ENCODE measurements around the gene SMAD2.

The SMAD2 gene

DNA sequence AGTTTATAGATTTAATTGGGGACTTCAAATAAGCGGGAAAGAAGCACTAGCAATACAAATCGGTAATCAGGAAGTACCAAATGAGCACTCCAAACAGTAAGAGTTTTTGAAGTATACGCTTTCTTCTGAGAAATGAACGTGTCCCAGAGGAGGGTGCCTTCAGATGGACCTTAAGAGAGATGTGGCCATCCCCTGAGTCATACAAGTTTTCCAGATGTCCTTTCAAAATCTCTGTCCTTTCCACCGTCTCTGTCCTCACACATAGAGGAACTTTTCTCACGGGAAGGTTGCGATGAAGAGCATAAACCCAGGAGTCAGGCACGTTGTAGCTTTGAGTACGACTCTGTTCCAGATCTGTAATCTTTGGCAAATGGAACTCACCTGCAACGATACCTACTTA is 1.7 kb upstream of the SMAD2 start:
- no peak for DNase-seq

DNA sequence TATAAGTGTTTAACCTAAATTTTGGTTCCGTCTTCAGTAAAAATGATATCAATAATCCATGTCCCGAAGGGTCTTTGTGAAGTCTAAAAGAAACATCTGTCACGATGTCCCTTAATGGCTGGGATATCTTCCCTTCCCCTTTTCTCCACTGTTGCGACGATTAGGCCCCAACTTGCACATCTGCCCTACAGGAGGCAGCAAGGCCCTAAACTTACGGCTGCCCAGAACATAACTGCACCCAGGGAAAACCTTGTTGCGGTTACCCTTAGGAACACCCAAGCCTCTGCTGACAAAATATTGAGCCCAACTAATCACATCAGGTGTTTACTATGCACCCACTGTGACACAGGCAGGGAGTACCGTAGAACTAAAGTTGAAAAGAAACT is 1.3 kb upstream of the SMAD2 start:
- DNase-seq: peak in 4 of 51 donors; percentile 13 to 57 (median 28)

DNA sequence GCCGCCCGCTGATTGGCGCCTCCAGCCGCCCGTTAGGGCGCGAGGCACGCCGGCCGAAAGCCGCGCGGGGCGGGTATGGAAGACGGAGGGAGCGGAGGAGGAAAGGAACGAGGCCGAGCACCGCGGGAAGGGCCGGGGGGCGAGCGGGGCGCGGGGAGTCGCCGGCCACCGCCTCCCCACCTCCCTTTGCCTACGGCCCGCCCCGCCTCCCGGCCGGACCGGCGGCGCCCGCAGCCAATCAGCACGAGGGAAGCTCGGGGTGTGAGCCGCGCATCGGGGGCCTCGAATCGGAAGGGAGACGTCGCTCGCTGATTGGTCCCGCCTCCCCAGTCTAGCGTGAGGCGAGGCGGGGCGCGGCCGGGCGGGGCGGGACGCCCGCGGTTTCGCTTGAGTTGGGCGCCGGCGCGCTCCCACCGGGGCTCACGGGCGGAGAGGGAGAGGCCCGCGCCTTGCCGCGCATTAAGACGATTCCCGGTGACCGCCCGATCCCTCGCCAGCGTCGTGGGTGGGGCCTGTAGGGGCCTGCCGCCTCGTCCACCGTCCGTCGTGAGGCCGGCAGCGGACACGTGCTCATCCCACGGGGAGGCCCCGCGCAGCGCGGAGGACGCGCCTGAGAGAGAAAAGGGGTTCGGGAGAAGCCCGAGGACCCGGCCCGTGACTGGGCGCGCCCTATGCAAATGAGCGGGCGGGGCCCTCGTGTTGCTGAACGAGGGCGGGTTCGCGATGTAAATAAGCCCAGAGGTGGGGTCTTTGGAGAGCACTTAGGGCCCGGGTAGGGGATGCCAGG is 665 bp upstream of the SMAD2 start:
- DNase-seq: peak; percentile 51 to 98 (median 94)

DNA sequence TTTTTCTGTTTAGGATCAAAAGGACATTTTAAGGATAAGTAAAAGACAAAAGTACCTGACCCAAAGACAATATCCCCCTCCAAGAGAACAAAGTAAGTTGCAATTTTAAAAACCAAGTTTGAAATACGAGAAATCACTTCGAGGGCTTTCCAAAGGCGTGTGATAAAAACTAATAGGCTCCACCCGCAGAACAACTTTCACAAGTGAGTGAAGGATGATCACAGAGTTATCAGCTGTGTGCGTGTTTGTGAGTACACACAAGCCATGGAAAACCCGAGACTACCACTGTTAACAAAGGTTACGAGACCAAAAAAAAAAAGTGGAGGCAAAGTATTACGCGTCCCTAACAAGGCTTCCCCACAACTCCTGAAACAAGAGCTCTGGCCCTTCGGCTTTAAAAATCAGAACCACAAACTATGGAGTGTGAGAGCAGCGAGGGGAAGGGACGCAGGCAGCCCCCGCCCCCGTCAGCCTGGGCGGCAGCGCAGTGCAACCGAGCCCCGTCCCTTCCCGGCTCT is 719 bp downstream of the SMAD2 start:
- peak in 1 of 51 donors; percentile 54 for DNase-seq

DNA sequence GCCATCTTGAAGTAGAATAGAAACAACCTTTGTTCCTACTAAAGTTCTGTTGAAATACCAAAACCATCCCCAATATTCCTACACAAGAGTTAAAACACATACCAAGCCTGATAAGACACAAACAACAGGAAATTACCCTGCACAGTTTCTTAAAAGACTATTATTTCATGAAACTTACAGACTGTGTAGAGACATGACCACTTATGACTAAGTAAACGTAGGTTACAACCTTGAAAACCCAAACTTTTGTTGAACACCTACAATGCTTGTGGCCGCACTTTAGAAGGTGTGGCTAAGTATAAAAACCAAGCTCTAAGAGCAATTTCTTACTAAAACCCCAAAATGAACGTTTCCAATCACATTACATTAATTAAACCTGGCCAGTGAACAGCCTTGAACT is 2.0 kb downstream of the SMAD2 start:
- no peak for DNase-seq

DNA sequence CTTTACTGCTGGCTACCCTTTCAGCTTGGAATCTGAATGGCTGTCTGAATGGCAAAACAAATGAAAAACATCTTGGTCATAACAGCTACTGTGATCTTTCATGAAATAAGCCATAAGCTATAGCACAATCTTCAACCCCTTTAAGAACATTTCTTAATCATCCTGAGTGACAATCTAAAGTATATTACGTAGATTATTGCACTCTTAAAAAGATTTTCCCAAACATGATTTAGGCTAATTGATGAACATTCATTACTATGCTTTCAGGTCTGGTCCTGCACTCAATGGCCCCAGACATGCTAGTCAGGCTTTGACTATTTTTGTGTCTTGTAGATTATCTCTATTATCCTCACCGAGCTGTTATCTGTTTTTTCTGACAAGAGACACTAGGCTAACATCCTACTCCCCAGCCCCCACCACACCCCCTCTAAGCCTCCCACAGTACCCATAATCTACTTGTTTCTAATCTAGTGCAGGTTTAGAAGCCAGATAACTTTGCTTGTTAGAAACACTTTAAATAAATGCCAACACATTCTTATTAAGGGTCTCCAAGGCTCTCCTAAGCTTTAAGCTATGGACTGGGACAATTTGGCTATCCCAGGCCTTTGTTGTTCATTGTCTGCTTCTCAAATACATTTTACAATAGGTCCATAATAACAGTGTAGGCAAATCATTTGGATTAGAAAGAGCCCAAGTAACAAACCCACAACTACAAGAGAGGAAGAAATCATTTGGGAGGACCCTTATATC is 4.2 kb downstream of the SMAD2 start:
- DNase-seq: no peak

DNA sequence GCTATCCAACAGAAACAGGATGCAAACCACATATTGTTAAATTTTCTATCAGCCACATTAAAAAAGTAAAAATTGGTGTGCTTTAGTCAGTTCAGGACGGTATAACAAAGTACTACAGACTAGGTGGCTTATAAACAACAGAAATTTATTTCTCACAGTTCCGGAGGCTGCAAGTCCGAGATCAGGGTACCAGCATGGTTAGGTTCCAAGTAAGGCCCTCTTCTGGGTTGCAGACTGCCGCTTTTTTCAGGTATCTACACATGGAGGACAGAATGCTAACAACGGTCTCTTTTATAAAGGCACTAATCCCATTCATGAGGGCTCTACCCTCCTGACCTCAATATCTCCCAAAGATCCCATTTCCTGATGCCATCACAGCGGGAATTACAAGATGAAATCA is 10.5 kb downstream of the SMAD2 start:
- DNase-seq: no peak

DNA sequence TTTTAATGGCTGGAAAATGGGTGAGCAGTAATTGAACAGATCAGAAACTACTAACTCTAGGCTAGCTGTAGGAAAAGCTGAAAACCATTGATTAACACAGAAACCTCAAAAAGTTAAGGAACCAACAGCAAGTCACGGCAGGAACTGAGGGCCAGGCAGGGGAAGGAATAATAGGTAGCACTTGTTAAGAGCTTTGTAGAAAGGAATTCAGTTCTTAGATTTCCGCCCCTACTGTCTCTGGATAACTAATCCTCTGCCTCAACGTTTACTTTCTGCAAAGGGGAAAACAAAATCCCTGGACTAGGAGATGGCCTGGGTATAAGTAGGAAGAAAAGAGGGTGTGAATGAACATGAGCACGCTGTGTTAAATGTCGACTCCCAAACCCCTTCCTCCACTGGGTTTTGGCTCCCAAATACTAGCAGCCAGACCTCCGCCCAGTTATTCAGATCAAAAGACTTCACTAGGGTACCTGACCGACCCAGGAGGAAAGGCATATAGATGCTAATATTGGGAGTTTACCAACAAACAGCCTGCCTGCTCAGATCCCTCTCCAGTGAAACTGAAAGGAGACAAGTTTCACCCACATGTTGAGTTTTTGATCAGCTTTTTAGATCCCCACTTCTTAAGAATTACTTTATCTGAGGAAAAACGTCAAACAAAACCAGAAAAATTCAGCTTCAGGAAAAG is 12.4 kb downstream of the SMAD2 start:
- no peak for DNase-seq

DNA sequence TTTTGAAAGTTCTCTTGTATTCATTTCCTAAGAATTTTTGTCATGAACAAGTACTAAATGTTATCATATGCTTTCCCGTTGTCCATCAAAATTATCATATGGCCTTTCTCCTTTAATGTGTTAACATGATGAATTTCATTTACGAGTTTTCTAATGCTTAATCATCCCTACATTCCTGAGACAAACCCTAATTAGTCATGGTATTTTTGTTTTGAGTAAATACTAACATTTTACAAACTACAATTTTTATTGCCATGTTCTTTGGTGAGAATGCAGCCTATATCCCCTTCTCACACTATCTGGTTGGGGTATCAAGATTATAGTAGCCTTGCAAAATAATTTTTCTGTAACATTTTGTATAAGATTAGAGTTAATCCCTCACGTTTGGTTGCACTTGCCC is 14.5 kb downstream of the SMAD2 start:
- DNase-seq: no peak

DNA sequence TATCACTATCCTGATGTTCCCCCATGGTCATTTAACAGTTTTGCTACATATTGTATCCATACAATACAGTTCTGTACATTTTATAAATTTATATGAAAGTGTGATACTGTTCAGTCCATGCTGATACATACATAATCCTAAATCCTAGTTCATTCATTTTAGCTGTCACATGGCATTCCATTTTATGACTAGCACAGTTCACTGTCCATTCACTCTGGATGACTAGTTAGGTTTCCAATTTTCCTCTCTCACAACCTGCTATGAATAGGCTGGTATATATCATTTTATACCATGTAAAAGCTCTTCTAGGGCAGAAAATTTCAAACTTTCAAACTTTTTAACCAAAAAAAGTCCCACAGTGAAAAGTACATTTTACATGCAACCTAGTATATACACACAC is 15.2 kb downstream of the SMAD2 start:
- DNase-seq: no peak

DNA sequence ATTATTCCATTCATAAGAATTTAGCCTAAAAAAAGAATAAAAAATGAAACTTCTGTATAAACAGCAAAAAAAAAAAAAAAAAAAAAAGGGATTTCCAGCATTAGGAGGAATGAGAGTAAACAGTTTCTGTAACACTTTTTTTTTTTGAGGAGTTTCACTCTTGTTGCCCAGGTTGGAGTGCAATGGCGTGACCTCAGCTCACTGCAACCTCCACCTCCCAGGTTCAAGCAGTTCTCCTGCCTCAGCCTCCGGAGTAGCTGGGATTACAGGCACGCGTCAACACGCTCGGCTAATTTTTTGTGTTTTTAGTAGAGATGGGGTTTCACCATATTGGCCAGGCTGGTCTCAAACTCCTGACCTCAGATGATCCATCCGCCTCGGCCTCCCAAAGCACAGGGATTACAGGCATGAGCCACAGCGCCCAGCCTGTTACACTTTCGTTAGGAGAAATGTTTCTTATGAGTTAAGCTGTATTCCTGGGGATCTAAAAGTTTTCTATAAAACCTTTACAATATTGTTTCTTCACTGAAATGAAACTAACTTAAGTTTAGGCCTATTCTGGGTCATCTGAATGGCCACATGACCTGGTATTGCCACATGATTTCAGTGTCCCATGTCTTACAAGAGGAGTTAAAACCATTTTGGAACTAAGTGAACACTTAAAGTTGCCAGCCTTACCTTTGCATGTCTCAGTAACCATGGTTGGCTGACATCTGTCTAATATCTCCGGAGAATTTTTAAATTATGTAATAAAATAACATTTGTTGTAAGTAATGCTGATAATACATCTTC is 17.5 kb downstream of the SMAD2 start:
- DNase-seq: no peak

DNA sequence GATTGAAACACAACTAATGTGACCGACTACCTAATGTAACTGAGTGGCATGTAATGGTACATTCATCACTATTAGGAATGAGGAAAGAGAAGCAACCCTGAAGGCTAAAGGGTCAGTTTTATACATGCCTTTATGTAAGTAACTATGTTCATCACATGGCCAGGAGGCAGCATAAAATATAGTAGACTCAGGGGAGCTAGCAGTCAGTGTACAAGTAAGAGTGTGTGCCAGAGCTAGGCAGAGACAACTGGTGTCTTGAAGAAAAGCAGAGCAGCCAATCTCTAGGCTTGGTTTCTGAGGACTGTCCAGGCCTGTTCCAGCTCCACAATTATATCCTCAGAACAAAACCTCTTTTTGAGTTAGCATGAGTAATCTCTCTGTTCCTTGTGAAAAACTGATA is 18.1 kb downstream of the SMAD2 start:
- DNase-seq: peak in 18 of 51 donors; percentile 5 to 66 (median 18)

DNA sequence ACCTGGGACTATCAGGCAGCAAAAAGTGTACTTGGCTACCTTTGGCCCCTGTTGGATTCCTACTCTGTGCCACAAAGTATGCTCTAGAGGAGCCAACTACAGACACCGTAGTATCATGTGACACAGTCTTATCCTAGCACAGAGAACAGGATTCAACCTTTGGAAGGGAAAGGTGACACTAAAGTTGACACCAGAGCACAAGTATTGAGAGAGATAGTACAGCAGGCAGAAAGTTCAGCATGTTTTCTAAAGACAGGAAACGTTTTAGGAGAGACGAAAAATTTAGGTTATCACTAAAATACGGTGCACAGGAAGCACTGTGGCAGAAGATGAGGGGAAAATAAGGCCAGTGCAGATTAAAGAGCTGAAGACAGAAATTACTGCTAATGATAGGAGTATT is 18.6 kb downstream of the SMAD2 start:
- DNase-seq: no peak

DNA sequence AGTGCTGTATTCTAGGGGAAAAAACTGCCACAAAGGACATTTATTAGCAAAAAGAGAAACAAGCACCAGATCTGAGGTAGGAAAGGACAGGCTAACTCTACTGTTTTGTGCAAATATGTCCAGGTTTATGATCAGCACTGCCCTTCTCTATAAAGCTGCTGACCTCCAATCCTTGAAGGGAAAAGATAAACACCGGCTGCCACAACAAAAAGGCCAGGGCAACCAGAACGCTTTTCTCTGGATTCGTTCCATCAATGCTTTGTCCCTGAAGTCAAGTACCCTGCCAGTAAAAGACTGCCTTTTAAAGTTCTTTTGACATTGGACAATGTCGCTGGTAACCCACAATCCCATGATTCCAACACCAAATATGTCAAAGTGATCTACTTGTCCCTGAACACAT is 21.0 kb downstream of the SMAD2 start:
- no peak for DNase-seq

DNA sequence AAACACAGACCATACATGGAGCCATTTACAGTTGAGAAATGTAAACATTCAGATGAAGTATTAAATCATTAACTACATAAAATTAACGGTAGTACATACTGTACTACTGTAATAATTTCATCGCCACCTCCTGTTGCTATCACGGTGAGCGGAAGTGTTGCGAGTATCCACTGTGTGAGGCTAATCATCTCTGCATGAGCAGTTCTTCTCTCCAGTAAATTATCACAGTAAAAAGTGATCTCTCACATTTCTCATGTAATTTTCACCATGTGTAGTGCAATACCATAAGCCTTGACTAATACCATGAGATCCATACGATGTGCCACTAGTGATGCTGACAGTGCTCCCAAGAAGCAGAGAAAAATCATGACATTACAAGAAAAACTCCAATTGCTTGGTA is 21.9 kb downstream of the SMAD2 start:
- no peak for DNase-seq

DNA sequence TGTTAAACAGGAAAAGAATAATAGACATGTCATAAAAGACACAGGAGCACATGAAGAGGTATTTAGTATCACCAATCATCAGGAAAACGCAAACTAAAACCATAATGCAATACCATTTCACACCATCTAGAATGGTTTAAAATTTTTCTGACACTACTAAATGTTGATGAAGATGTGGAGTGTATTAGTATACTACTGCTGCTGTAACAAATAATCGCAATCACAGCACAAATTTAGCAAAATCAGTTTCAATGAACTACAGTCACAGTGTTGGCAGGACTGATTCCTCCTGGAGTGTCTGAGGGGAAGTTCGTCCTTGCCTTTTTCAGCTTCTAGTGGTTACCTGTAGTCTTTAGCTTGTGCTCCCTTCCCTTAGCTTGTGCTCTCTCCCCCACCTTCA is 24.1 kb downstream of the SMAD2 start:
- no peak for DNase-seq

DNA sequence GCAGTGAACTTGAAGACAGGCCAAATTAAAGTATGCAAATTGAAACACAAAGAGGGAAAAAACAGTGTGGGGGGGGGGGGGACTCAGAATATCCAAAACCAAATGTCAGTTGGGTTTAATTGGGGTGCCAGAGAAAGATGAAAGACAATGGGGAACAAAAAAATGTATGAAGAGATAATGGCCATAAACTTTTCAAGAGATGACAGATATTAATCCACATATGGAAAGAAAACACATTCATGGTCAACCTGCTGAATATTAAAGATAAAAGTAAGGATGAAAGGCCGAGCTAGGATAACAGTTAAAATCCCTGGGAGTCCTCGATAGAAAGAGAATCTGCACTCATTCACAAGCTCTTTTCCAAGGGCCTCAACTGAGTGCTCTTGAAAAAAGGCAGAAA is 26.6 kb downstream of the SMAD2 start:
- no peak for DNase-seq

DNA sequence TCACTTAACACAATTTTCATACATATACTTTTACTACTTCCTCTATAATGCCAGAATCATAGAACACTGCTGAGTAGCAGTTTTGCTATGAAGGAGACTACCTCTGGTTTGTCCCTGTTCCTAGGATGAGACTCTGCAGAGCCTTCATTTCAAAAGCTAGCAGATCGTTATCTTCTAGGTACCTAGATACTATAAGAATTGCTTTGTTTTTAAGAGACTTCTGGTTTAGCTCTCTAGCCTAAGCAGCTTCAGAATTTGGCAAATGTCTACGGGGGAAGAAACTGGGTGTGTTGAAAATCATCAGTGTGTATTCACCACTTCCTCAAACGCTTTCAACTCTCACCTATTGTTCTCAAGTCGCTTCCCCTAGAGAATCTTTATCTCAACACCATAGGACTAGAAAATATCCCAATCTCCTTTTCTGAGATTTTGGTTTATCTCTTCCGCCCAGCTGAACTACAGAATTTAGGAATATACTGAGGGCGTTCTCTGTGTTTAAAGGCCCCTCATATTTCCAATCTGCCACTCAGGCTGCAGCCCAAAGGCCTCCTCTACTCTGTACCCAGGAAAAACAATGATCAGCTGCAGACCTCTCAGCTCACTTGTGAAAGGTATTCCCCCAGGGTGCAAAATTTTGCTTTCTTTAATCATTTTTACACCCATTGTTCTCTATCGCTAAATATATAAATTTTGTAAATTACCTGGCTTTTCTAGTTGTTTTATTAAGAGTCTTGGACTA is 28.7 kb downstream of the SMAD2 start:
- DNase-seq: no peak

DNA sequence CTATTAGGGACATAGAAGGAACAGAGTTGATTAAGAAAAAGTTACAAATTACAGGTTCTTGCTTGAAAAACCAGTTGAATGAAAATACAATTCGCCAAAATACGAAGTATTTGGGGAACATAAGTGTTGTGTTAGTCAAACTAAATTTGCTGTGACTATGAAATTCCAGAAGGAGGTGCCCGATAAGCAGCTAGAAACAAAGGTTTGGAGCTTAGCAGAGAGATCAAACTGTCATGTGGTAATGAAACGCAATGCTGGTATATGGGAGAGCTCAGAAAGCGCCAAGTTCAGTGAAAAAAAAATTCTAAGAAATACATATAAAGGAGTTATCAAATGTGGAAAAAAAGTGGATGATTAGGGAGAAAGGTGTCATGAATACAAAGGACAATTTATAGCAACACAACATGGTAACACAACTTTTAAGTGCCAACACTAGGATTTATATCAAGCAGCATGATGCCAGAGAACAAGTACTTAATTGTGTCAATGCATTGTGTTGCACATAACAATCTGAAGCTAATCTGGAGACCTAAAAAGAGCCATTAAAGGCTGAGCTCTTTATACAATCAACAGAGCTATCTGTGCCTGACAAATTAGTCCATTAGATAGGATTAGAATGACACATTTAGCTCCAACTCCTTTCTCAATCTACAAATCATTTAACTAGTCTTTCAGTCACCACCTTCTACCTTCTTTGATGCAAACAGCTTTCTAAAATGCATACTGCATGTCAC is 31.2 kb downstream of the SMAD2 start:
- no peak for DNase-seq

DNA sequence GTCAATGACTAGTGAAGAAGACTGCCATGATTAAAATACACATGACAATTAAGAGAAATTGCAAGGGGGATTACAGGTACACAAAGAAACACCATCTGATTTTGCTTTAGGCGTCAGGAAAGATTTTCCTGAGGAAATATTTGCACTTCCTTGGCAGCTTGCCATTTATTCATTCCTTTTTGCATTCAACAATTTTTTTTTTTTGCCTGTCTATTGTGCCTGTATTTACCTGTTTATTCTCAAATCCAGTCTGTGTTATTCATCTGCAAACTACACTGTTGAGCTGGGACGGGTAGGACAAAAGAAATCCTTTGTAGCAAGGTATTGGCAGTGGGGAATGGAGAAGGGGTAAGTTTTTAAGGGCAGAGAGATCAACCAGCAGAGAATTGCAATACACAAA is 31.8 kb downstream of the SMAD2 start:
- no peak for DNase-seq

Data from hypothalamus (tissue), 51 donors.